K562 (cell line): ENCODE measurements around the gene TIMP2.
A peak's percentile ranks its signal among the peaks of the same experiment; 100 is the strongest.

Source experiments
- CAMTA2 ChIP-seq: fragments of 250-450 bp; sonication (Bioruptor Pico); conservative IDR thresholded peaks from 2 replicates; pipeline ENCODE4 v1.5.1; 2022
- CTCF ChIP-seq, 3 experiments: IDR thresholded peaks in 2 of 3; conservative IDR thresholded peaks in 1 of 3; 2 replicates each; pipeline ENCODE4 v1.5.1; 2011 to 2012; ENCODE audit warnings: low read length in 3 of 3, mild to moderate bottlenecking in 3 of 3, control low read depth in 2 of 3, improper control_type of control experiment in 1 of 3, inconsistent platforms in 1 of 3, low read depth in 1 of 3, mixed read lengths in 1 of 3, moderate library complexity in 1 of 3; ENCODE audit not compliant: insufficient read depth in 2 of 3
- GABPA ChIP-seq: fragments of 200-800 bp; sonication (Bioruptor generic); conservative IDR thresholded peaks from 2 replicates; pipeline ENCODE4 v1.6.1; 2016; ENCODE audit warnings: low read depth, missing genetic modification characterization, missing compliant biosample characterization
- NCOA1 ChIP-seq: fragments of 450-650 bp; IDR thresholded peaks from 2 replicates; pipeline ENCODE4 v1.6.1; 2016; ENCODE audit warnings: low read depth
- NFYB ChIP-seq: IDR thresholded peaks from 2 replicates; pipeline ENCODE4 v1.6.1; 2011; ENCODE audit warnings: mild to moderate bottlenecking, moderate library complexity; ENCODE audit not compliant: insufficient read length; ENCODE audit errors: extremely low read depth
- RBM22 ChIP-seq: fragments of 200-400 bp; formaldehyde crosslinking; IDR thresholded peaks from 2 replicates; pipeline ENCODE4 v1.6.1; 2018; ENCODE audit warnings: low read length, low read depth; ENCODE audit not compliant: poor library complexity, severe bottlenecking
- TAF15 ChIP-seq: fragments of 200-400 bp; formaldehyde crosslinking; IDR thresholded peaks from 2 replicates; pipeline ENCODE4 v1.6.1; 2017; ENCODE audit warnings: mild to moderate bottlenecking, low read depth, low read length, moderate library complexity
- TBL1XR1 ChIP-seq, 2 experiments: IDR thresholded peaks; 2 replicates each; pipeline ENCODE4 v1.6.1; 2012; ENCODE audit warnings: improper control_type of control experiment in 2 of 2, low read length in 2 of 2, mild to moderate bottlenecking in 1 of 2
- TF ChIP-seq, protein P1 (sequence below), 2 experiments: fragments of 250-450 bp in 1 of 2; fragments of 450-650 bp in 1 of 2; sonication (Bioruptor Pico) in 1 of 2; IDR thresholded peaks; 2 replicates each; pipeline versions ENCODE4 v1.6.1 to v1.8.0; 2016 to 2021; ENCODE audit warnings: mild to moderate bottlenecking in 2 of 2, moderate library complexity in 2 of 2, missing compliant biosample characterization in 1 of 2, missing genetic modification characterization in 1 of 2

GRCh38 chr17:78883089-78883532 lies 42.1 kb downstream of the TIMP2 start:
- no peak for TF ChIP-seq RBM22
- TF ChIP-seq, protein P1, sequence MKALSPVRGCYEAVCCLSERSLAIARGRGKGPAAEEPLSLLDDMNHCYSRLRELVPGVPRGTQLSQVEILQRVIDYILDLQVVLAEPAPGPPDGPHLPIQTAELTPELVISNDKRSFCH (CRISPR knock-in tag; IDR thresholded peaks at IDR 0.05): no peak
- TF ChIP-seq, protein P1 (tag; IDR thresholded peaks at IDR 0.05): no peak
- TF ChIP-seq GABPA: peak; percentile 90
- TF ChIP-seq CAMTA2: no peak
- no peak for TF ChIP-seq CTCF (IDR thresholded peaks at IDR 0.05 in 2 of 3, conservative IDR thresholded peaks at IDR 0.05 in 1 of 3; ENCODE audit: insufficient read depth in 2 of 3, low read depth in 1 of 3, low read length in 3 of 3)
- no peak for TF ChIP-seq TBL1XR1 (IDR thresholded peaks at IDR 0.05; ENCODE audit: low read length in 2 of 2)
- TF ChIP-seq NFYB: no peak
- no peak for TF ChIP-seq TAF15
- TF ChIP-seq NCOA1: no peak
